ENCODE measurements around the gene EMP3. TPM values are rescaled to one million over a fixed set of nuclear protein-coding genes. Genes with fewer than 3 reads are reported as not detected.

Gene EMP3
- total RNA-seq, 1 experiment from 2014 or later = 8.9 TPM

DNA sequence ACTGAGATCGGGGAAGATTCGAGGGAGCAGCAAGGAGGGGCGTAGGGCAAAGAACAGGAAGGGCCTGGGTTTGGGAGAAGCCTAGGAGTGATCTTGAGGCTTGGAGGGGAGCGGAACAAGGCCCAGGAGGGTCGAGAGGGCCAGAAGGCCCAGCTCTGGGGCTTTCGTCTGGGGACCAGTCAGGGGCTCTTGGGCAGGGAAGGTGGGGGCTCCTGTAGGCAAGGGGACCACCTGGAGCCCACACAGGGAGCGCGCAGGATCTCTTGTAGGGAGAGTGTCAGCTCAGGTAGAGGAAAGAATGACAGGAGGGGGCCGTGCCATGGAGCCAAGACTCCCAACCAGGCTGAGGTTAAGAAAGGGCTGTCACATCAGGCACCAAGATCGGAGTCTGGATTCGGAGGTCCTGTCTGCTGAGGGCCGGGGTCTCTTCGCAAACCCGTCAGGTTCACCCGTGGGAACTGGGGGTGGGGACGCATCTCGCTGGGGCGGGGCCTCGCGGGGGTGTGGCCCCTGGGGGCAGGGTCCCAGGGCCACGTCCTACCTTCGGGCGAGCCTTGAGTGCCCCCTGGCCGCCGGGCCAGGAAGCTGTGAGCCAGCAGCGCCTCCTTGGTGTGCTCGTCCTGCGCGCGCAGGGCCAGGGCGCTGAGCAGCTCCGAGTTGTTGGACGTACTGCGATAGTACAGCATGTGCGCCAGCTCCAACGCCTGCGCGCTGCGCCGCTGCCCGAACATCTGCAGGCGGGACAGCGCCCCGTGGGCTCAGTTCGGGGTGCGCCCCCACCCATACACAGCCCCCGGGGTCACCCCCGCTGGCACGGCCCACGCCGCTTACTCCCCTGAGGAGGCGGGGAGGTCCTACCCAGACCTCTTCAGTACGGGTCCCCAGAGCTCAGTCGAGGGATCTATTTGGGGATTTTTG lies 8.4 kb downstream of the EMP3 start:
- peaks cover 4% of the 10 kb centered on the region for H3K9me3 Mint-ChIP-seq
- peaks cover 30% of the 10 kb centered on the region for H3K4me1 Mint-ChIP-seq
- H3K27me3 Mint-ChIP-seq (ENCODE audit: low read depth) = peaks cover 10% of the 10 kb centered on the region
- H3K36me3 Mint-ChIP-seq = no peaks in the 10 kb centered on the region
- DNase-seq (ENCODE audit: low spot score) = peak; percentile 92
- H3K27ac Mint-ChIP-seq = peak overlapping the region; percentile 97
- peak; percentile 74 for ATAC-seq
- CTCF ChIA-PET = interaction anchor here (0.6 to 10.2 kb wide), 54 partner anchors 12 to 887 kb away, joined by 3 to 404 read pairs (median 5); partner anchors contain the start of genes CARD8, EMP3, GRIN2D and GRWD1
- no peak for TF ChIP-seq ZNF232 (CRISPR knock-in tag; IDR thresholded peaks at IDR 0.05)
- peak; percentile 73 for TF ChIP-seq SP1 (CRISPR knock-in tag; conservative IDR thresholded peaks at IDR 0.05)
- TF ChIP-seq, protein P1, sequence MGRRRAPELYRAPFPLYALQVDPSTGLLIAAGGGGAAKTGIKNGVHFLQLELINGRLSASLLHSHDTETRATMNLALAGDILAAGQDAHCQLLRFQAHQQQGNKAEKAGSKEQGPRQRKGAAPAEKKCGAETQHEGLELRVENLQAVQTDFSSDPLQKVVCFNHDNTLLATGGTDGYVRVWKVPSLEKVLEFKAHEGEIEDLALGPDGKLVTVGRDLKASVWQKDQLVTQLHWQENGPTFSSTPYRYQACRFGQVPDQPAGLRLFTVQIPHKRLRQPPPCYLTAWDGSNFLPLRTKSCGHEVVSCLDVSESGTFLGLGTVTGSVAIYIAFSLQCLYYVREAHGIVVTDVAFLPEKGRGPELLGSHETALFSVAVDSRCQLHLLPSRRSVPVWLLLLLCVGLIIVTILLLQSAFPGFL (CRISPR knock-in tag; IDR thresholded peaks at IDR 0.05; ENCODE audit: borderline replicate concordance) = no peak
- no peak for TF ChIP-seq TEAD4 (CRISPR knock-in tag; IDR thresholded peaks at IDR 0.05)
- peak; percentile 56; the same call in 1 of the 2 replicates for TF ChIP-seq FOXK1 (CRISPR knock-in tag; IDR thresholded peaks at IDR 0.05)
- peak; percentile 31; the same call in 1 of the 2 replicates for TF ChIP-seq FOXP1 (CRISPR knock-in tag; IDR thresholded peaks at IDR 0.05; ENCODE audit: borderline replicate concordance)
- TF ChIP-seq ATF1 (CRISPR knock-in tag; IDR thresholded peaks at IDR 0.05) = no peak
- TF ChIP-seq KAT7 (CRISPR knock-in tag; IDR thresholded peaks at IDR 0.05; ENCODE audit: borderline replicate concordance) = no peak
- TF ChIP-seq SMAD4 (CRISPR knock-in tag; IDR thresholded peaks at IDR 0.05) = no peak
- TF ChIP-seq ETV6 (CRISPR knock-in tag; IDR thresholded peaks at IDR 0.05) = no peak
- no peak for TF ChIP-seq ZNF138 (CRISPR knock-in tag; conservative IDR thresholded peaks at IDR 0.05)
- TF ChIP-seq, protein P2, sequence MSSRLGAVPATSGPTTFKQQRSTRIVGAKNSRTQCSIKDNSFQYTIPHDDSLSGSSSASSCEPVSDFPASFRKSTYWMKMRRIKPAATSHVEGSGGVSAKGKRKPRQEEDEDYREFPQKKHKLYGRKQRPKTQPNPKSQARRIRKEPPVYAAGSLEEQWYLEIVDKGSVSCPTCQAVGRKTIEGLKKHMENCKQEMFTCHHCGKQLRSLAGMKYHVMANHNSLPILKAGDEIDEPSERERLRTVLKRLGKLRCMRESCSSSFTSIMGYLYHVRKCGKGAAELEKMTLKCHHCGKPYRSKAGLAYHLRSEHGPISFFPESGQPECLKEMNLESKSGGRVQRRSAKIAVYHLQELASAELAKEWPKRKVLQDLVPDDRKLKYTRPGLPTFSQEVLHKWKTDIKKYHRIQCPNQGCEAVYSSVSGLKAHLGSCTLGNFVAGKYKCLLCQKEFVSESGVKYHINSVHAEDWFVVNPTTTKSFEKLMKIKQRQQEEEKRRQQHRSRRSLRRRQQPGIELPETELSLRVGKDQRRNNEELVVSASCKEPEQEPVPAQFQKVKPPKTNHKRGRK (CRISPR knock-in tag; IDR thresholded peaks at IDR 0.05; ENCODE audit: borderline replicate concordance) = peak; percentile 100
- no peak for TF ChIP-seq GTF2I (CRISPR knock-in tag; conservative IDR thresholded peaks at IDR 0.05)
- TF ChIP-seq MXD4 (CRISPR knock-in tag; IDR thresholded peaks at IDR 0.05; ENCODE audit: borderline replicate concordance) = no peak
- TF ChIP-seq, protein P3, sequence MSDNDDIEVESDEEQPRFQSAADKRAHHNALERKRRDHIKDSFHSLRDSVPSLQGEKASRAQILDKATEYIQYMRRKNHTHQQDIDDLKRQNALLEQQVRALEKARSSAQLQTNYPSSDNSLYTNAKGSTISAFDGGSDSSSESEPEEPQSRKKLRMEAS (CRISPR knock-in tag; IDR thresholded peaks at IDR 0.05) = peak; percentile 85
- no peak for TF ChIP-seq JAZF1 (CRISPR knock-in tag; IDR thresholded peaks at IDR 0.05)
- TF ChIP-seq, protein P4, sequence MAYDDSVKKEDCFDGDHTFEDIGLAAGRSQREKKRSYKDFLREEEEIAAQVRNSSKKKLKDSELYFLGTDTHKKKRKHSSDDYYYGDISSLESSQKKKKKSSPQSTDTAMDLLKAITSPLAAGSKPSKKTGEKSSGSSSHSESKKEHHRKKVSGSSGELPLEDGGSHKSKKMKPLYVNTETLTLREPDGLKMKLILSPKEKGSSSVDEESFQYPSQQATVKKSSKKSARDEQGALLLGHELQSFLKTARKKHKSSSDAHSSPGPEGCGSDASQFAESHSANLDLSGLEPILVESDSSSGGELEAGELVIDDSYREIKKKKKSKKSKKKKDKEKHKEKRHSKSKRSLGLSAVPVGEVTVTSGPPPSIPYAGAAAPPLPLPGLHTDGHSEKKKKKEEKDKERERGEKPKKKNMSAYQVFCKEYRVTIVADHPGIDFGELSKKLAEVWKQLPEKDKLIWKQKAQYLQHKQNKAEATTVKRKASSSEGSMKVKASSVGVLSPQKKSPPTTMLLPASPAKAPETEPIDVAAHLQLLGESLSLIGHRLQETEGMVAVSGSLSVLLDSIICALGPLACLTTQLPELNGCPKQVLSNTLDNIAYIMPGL (CRISPR knock-in tag; IDR thresholded peaks at IDR 0.05) = 0 out of 2 replicates have a peak, but pooled peaks have one; percentile 60
- no peak for TF ChIP-seq CREB1 (CRISPR knock-in tag; IDR thresholded peaks at IDR 0.05)
- TF ChIP-seq, protein P5, sequence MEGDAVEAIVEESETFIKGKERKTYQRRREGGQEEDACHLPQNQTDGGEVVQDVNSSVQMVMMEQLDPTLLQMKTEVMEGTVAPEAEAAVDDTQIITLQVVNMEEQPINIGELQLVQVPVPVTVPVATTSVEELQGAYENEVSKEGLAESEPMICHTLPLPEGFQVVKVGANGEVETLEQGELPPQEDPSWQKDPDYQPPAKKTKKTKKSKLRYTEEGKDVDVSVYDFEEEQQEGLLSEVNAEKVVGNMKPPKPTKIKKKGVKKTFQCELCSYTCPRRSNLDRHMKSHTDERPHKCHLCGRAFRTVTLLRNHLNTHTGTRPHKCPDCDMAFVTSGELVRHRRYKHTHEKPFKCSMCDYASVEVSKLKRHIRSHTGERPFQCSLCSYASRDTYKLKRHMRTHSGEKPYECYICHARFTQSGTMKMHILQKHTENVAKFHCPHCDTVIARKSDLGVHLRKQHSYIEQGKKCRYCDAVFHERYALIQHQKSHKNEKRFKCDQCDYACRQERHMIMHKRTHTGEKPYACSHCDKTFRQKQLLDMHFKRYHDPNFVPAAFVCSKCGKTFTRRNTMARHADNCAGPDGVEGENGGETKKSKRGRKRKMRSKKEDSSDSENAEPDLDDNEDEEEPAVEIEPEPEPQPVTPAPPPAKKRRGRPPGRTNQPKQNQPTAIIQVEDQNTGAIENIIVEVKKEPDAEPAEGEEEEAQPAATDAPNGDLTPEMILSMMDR (IDR thresholded peaks at IDR 0.05) = peak; percentile 29; the same call in 1 of the 2 replicates
- TF ChIP-seq, protein P6, sequence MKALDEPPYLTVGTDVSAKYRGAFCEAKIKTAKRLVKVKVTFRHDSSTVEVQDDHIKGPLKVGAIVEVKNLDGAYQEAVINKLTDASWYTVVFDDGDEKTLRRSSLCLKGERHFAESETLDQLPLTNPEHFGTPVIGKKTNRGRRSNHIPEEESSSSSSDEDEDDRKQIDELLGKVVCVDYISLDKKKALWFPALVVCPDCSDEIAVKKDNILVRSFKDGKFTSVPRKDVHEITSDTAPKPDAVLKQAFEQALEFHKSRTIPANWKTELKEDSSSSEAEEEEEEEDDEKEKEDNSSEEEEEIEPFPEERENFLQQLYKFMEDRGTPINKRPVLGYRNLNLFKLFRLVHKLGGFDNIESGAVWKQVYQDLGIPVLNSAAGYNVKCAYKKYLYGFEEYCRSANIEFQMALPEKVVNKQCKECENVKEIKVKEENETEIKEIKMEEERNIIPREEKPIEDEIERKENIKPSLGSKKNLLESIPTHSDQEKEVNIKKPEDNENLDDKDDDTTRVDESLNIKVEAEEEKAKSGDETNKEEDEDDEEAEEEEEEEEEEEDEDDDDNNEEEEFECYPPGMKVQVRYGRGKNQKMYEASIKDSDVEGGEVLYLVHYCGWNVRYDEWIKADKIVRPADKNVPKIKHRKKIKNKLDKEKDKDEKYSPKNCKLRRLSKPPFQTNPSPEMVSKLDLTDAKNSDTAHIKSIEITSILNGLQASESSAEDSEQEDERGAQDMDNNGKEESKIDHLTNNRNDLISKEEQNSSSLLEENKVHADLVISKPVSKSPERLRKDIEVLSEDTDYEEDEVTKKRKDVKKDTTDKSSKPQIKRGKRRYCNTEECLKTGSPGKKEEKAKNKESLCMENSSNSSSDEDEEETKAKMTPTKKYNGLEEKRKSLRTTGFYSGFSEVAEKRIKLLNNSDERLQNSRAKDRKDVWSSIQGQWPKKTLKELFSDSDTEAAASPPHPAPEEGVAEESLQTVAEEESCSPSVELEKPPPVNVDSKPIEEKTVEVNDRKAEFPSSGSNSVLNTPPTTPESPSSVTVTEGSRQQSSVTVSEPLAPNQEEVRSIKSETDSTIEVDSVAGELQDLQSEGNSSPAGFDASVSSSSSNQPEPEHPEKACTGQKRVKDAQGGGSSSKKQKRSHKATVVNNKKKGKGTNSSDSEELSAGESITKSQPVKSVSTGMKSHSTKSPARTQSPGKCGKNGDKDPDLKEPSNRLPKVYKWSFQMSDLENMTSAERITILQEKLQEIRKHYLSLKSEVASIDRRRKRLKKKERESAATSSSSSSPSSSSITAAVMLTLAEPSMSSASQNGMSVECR (CRISPR knock-in tag; IDR thresholded peaks at IDR 0.05; ENCODE audit: borderline replicate concordance) = peak; percentile 53; the same call in 1 of the 2 replicates
- no peak for TF ChIP-seq ZBTB21 (CRISPR knock-in tag; IDR thresholded peaks at IDR 0.05; ENCODE audit: borderline replicate concordance)
- peak; percentile 29; the same call in 1 of the 2 replicates for TF ChIP-seq RELA (CRISPR knock-in tag; IDR thresholded peaks at IDR 0.05; ENCODE audit: borderline replicate concordance)
- TF ChIP-seq, protein P7, sequence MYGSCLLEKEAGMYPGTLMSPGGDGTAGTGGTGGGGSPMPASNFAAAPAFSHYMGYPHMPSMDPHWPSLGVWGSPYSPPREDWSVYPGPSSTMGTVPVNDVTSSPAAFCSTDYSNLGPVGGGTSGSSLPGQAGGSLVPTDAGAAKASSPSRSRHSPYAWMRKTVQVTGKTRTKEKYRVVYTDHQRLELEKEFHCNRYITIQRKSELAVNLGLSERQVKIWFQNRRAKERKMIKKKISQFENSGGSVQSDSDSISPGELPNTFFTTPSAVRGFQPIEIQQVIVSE (CRISPR knock-in tag; IDR thresholded peaks at IDR 0.05; ENCODE audit: borderline replicate concordance) = no peak
- H3K4me3 Mint-ChIP-seq = peak overlapping the region; percentile 84
- POLR2A ChIA-PET = interaction anchor here (0.7 to 2.5 kb wide), 8 partner anchors 8 to 290 kb away, joined by 3 to 16 read pairs (median 4); partner anchors contain the start of genes EMP3, SYNGR4 and TMEM143

Data from WTC11 (cell line).